Activated B cell treated with CpG ODN at 0.5 μM for 24 hours (primary cell): ENCODE measurements around the gene TREM2. TPM values are rescaled to one million over a fixed set of nuclear protein-coding genes. Genes with fewer than 3 reads are reported as not detected.

Experiments used
- ATAC-seq: fragments of 200-7000 bp; cut with Tn5 transposase; one replicate; pipeline ENCODE4 v1.10.0; 2021; ENCODE audit warnings: low read depth, mild to moderate bottlenecking, moderate library complexity
- CTCF ChIA-PET: fragments of 350-600 bp; sonication (Branson Sonifier 250); formaldehyde crosslinking; loops from one replicate; lab custom pipeline; 2021; ENCODE audit warnings: antibody characterized with exemption; lab: Charles Lee
- POLR2A ChIA-PET: fragments of 350-600 bp; sonication (Branson Sonifier 250); formaldehyde crosslinking; loops from one replicate; lab custom pipeline; 2021; ENCODE audit warnings: antibody characterized with exemption; lab: Charles Lee
- DNase-seq: peaks from one replicate; pipeline ENCODE4 v3.0.0; 2022
- H3K27ac Mint-ChIP-seq: one replicate; pipeline ENCODE4 v1.8.0; 2020; ENCODE audit warnings: mixed read lengths
- H3K27me3 Mint-ChIP-seq: one replicate; pipeline ENCODE4 v1.8.0; 2021; ENCODE audit warnings: mixed read lengths
- H3K36me3 Mint-ChIP-seq: one replicate; pipeline ENCODE4 v1.8.0; 2021; ENCODE audit warnings: low read depth, mixed read lengths
- H3K4me1 Mint-ChIP-seq: one replicate; pipeline ENCODE4 v1.8.0; 2021; ENCODE audit warnings: mixed read lengths
- H3K4me3 Mint-ChIP-seq: one replicate; pipeline ENCODE4 v1.8.0; 2020; ENCODE audit warnings: mild to moderate bottlenecking, mixed read lengths
- H3K9me3 Mint-ChIP-seq: one replicate; pipeline ENCODE4 v1.8.0; 2020; ENCODE audit warnings: mixed read lengths
- intact Hi-C: fragments of 100-400 bp; cut with micrococcal nuclease; formaldehyde crosslinking; loops from one replicate; pipeline ENCODE4 v1.15.1; 2024
- total RNA-seq: library from RNA; stranded (reverse); gene quantifications from 2 replicates; pipeline ENCODE4 v1.2.3, GENCODE V29; 2022
- TF ChIP-seq, protein P1 (sequence below): fragments of 200-600 bp; IDR thresholded peaks from one replicate; pipeline ENCODE4 v1.8.0; 2022; ENCODE audit warnings: antibody characterized with exemption, mild to moderate bottlenecking

Gene TREM2
- total RNA-seq, 1 donor from 2014 or later: not detected

DNA sequence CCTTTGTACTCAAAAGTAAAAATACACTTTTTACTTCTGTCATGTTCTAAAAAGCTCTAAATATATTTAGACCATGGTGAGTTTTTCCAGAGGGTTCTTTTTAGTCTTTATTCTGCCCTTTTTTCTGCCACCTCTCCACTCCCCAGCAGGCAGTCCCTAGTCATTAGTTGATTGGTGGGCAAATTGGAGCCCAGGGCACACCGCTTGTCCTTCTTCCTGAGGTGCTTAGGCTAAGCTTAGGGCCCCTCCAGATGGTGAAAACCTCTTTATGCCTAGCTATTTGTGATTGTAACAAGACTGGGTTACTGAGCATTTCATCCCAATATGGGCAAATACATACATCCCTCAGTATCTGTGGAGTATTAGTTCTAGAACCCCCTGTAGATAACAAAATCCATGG is 15.0 kb downstream of the TREM2 start:
- H3K27ac Mint-ChIP-seq: no peak overlapping the region
- H3K9me3 Mint-ChIP-seq: no peaks in the 10 kb centered on the region
- intact Hi-C loops: no loop called here
- ChIA-PET POLR2A (no interaction called here), CTCF (no interaction called here)
- ATAC-seq (no peak), DNase-seq (no peak)
- H3K4me1 Mint-ChIP-seq: no peaks in the 10 kb centered on the region
- no peak overlapping the region for H3K4me3 Mint-ChIP-seq
- TF ChIP-seq, protein P1, sequence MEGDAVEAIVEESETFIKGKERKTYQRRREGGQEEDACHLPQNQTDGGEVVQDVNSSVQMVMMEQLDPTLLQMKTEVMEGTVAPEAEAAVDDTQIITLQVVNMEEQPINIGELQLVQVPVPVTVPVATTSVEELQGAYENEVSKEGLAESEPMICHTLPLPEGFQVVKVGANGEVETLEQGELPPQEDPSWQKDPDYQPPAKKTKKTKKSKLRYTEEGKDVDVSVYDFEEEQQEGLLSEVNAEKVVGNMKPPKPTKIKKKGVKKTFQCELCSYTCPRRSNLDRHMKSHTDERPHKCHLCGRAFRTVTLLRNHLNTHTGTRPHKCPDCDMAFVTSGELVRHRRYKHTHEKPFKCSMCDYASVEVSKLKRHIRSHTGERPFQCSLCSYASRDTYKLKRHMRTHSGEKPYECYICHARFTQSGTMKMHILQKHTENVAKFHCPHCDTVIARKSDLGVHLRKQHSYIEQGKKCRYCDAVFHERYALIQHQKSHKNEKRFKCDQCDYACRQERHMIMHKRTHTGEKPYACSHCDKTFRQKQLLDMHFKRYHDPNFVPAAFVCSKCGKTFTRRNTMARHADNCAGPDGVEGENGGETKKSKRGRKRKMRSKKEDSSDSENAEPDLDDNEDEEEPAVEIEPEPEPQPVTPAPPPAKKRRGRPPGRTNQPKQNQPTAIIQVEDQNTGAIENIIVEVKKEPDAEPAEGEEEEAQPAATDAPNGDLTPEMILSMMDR: no peak
- H3K36me3 Mint-ChIP-seq: peaks cover 25% of the 10 kb centered on the region
- no peaks in the 10 kb centered on the region for H3K27me3 Mint-ChIP-seq

DNA sequence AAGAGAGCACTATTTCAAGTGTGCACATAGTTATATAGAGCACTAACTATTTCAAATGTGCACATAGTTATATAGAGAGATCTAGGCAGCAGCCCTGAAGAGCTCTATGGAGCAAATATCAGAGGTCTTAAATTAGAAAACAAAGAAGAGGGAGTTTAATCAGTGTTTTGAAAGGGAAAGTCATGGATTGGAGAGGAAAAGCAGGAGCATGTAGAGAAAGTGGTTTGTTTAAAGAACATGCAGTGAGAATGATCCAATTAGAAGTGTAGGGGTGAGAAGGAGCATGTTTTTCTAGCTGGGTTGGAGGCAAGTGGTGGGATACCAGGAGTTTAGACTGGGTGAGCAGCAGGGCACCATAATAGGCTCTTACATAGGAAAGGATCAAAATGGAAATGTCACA is 26.0 kb downstream of the TREM2 start:
- intact Hi-C loops: no loop called here
- ATAC-seq (no peak), DNase-seq (no peak)
- H3K27ac Mint-ChIP-seq: no peak overlapping the region
- no peaks in the 10 kb centered on the region for H3K4me1 Mint-ChIP-seq
- H3K27me3 Mint-ChIP-seq: no peaks in the 10 kb centered on the region
- peaks cover 32% of the 10 kb centered on the region for H3K36me3 Mint-ChIP-seq
- TF ChIP-seq, protein P1: no peak
- ChIA-PET POLR2A (no interaction called here), CTCF (no interaction called here)
- H3K4me3 Mint-ChIP-seq: no peak overlapping the region
- H3K9me3 Mint-ChIP-seq: no peaks in the 10 kb centered on the region

DNA sequence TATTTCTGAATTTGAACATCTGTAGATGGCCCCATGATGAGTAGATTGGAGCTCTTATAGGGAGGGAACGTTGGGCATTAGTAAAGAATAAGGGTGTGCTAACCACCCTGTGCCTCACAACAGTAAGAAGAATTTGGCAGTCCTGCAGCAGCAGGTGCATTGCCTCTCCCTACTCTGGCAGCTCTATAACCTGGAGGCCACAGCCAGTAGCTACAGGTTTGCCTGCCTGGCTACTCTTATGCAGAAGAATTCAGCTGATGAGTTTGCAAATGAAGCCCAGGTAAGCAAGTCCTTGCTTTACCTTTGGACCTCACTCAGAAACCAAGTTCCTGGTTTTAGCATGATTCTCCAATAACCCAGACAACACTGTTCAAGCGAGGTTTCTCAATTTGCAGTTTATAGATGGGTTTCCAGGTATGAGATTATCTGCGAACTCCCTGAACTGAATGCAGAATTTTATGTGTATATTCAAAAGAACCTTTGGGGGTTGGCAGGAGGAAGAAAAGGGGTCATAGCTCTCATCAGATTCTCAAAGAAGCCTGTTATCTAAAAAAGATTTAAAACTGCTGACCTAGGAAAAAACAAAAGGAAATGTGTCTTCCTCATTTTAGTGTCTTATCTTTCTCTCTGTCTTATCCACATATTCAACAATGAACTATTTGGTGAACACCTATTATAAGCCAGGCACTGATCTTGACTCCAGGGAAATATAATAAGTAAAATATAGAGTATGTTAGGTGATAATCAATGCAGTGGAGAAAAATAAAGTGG is 27.7 kb downstream of the TREM2 start:
- H3K4me3 Mint-ChIP-seq: no peak overlapping the region
- no peaks in the 10 kb centered on the region for H3K9me3 Mint-ChIP-seq
- peaks cover 30% of the 10 kb centered on the region for H3K36me3 Mint-ChIP-seq
- intact Hi-C loops: no loop called here
- no peak overlapping the region for H3K27ac Mint-ChIP-seq
- DNase-seq: no peak
- no peak for ATAC-seq
- TF ChIP-seq, protein P1: no peak
- ChIA-PET POLR2A (no interaction called here), CTCF (no interaction called here)
- H3K4me1 Mint-ChIP-seq: no peaks in the 10 kb centered on the region
- no peaks in the 10 kb centered on the region for H3K27me3 Mint-ChIP-seq

DNA sequence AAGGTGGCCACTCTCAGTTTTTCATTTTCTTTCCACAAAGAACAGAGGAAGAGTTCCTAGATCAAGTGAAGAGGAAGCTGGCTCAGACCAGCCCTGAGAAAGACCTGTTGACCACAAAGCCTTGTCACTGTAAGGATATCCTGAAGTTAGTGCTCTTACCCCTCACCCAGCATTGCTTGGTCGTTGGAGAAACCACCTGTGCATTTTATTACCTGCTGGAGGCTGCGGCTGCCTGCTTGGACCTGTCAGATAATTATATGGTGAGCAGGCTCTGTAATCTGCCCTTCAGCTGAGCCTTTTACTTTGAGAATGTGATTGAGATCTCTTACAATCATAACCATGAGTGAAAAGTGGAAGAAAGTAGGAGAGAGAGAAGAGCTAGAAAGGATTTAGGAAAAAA is 30.7 kb downstream of the TREM2 start:
- POLR2A ChIA-PET: no interaction called here
- Mint-ChIP-seq H3K4me1 (no peaks in the 10 kb centered on the region), H3K27ac (no peak overlapping the region), H3K27me3 (no peaks in the 10 kb centered on the region), H3K36me3 (peaks cover 30% of the 10 kb centered on the region), H3K4me3 (no peak overlapping the region), H3K9me3 (no peaks in the 10 kb centered on the region)
- no peak for DNase-seq
- ATAC-seq: no peak
- TF ChIP-seq, protein P1: no peak
- intact Hi-C loops: no loop called here
- CTCF ChIA-PET: no interaction called here

DNA sequence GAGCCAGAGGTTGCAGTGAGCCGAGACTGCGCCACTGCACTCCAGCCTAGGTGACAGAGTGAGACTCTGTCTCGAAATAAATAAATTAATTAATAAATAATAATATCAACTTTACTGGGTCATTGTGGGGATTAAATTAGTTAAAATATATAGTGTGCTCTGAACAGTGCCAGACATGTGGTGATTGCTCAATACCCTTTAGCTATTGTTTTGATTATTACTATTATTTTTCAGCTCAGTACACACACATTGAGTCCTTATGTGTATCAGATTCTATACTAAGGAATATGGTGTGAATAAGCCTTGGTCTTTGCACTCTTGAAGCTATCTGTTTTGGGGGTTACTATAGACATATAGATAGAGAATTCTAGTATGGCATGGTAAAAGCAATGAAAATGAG is 37.6 kb downstream of the TREM2 start:
- ChIA-PET CTCF (no interaction called here), POLR2A (no interaction called here)
- Mint-ChIP-seq H3K9me3 (no peaks in the 10 kb centered on the region), H3K4me1 (no peaks in the 10 kb centered on the region), H3K27me3 (no peaks in the 10 kb centered on the region), H3K36me3 (peaks cover 30% of the 10 kb centered on the region), H3K27ac (no peak overlapping the region), H3K4me3 (no peak overlapping the region)
- intact Hi-C loops: no loop called here
- no peak for DNase-seq
- TF ChIP-seq, protein P1: no peak
- ATAC-seq: no peak
